Activated CD8-positive, alpha-beta memory T cell treated with anti-CD3 and anti-CD28 coated beads, Interleukin-2, amount 50 U/mL, for 1 hour (primary cell): Measurements from ENCODE around the gene COL5A1.

Experiments
- DNase-seq: peaks from one replicate; pipeline ENCODE4 v3.0.0-alpha.2; 2020; ENCODE audit errors: extremely low read depth

Gene COL5A1

GRCh38 chr9:134728021-134728795, 86.6 kb downstream of the COL5A1 start:
- no peak for DNase-seq

GRCh38 chr9:134728801-134729495, 87.3 kb downstream of the COL5A1 start:
- DNase-seq: no peak

GRCh38 chr9:134730011-134730760, 88.6 kb downstream of the COL5A1 start:
- no peak for DNase-seq

- no peak for DNase-seq
Measured at GRCh38 chr9:134730761-134731496, 89.3 kb downstream of the COL5A1 start.

DNA sequence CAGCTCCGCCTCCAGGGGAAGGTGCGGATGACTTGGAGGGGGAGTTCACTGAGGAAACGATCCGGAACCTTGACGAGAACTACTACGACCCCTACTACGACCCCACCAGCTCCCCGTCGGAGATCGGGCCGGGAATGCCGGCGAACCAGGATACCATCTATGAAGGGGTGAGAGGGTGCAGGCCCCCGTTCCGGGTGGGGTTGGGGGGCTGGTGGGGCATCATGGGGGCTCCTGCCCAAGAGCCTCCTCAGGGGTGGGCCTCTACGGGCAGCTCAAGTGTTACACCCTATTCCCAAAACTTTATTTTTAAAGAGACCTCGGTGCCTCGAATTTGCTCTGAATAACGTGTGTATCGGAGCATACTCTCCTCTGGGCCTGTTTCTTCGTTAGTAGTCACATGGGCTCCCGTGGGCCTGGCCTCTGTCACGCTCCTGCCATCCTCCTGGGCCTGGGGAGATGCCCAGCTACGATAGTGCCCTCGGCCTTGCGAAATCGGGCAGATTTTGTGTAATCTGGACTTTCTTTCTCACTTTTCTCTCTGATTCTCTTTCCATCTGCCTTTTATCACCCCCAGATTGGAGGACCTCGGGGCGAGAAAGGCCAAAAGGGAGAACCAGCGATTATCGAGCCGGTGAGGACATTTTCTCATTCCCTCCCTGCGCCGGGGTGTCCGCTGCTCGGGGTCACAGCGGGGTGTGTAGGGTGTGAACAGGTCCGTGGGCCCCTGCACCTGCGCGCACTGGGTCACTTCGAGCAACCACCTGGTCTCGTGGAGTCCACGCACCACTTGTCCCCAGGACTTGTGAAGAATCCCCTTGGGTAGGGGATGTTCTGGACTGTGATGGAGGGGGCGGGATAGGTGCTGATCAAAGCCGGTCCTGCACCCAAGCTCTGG, 90.1 kb downstream of the COL5A1 start:
- no peak for DNase-seq

DNA sequence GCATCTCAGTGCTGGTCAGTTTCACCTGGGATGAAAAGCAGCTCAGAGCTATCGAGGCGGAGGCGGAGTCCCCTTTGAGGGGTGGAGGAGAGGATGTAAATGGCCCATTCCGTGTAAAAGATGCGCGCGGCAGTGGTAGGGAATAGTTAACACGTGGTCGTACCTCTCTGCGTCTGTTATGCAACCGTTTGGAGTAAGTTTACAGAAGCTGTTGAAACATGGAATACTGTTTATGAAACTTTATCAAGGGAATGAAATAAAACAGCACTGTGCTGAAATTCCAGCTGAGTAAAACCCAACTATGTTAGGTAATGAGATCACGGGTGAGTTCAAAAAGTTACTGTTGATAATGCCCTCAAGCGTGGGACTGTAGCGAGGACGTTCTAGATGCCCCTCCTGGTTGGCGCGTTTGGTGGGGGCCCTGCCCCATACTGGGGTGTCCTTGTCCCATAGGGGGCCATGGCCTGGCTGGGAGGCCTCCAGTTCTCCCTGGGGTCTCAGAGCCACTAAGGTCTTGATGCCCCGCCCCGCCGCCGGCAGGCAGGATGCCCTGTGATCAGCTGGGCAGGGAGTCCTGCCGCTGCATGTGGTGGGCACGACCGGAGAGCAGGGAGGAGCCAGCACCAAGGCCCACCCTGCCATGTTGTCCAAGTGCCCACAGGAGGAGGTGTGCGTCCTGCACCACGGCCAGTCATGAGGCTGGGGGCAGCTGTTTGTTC, 90.9 kb downstream of the COL5A1 start:
- DNase-seq: no peak

DNA sequence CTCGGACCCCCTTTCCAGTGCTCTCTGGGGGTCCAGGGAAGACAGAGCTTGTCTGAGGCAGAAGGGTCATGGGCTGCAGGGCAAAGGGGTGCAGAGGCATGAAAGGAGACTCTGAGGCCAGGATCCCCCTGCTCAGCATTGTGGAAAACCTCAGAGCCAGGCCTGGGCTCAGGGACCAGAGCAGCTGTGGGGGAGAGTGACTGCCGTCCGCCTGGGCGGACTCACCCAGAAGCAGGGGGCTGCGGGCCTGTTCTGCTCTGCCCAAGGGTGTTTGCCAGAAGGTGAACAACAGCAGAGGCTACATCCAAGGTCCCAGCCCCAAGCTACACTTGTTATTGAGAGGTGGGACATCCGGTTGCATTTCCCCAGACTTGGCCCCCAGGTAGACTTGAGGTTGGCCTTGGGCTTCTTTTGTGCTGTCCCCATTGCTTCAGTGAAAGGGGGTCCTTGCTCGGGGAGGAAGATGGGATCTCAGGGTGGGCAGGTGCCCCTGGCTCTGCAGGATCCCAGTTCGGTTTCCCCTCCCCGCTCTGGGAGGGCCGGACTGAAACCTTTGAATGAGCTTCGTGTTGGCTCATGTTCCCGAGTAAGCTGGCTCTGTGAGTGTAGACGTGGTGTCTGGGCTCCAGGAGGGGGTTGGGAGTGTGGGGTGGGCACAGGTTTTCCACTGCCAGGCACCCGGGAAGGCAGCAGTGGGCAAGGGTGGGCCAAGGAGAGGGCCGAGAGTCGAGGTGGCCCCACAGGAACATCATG, 92.1 kb downstream of the COL5A1 start:
- no peak for DNase-seq

- no peak for DNase-seq
Measured at GRCh38 chr9:134734270-134734669, 92.7 kb downstream of the COL5A1 start.

DNA sequence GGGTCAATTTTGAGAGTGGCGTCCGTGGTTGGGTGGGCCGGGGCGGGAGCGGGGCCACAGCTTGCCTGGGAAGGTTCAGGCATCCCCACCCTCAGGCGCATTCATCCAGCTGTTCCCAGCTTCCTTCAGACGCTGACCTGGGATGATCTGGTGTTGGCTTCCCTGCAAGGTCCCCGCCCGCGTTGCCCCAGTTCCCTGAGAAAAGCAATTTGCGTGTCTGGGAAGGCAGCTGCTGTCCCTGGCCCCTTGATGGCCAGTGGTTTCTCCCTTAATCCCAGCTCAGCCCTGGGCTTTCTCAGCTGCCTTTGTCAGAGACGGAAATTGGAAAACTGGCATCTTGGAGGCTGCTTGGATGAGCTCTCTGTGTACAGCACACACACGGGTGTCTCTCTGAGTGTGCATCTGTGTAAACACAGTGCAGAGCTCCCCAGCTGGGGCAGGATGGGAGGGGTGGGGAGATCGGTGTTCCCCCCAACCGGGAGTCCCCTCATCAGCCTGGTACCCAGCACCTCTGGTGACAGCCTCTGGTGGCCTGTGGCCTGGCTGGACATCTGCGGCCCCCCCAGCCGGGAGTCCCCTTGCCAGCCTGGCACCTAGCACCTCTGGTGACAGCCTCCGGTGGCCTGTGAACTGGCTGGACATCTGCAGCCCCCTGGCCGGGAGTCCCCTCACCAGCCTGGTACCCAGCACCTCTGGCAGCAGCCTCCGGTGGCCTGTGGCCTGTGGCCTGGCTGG, 94.0 kb downstream of the COL5A1 start:
- no peak for DNase-seq

DNA sequence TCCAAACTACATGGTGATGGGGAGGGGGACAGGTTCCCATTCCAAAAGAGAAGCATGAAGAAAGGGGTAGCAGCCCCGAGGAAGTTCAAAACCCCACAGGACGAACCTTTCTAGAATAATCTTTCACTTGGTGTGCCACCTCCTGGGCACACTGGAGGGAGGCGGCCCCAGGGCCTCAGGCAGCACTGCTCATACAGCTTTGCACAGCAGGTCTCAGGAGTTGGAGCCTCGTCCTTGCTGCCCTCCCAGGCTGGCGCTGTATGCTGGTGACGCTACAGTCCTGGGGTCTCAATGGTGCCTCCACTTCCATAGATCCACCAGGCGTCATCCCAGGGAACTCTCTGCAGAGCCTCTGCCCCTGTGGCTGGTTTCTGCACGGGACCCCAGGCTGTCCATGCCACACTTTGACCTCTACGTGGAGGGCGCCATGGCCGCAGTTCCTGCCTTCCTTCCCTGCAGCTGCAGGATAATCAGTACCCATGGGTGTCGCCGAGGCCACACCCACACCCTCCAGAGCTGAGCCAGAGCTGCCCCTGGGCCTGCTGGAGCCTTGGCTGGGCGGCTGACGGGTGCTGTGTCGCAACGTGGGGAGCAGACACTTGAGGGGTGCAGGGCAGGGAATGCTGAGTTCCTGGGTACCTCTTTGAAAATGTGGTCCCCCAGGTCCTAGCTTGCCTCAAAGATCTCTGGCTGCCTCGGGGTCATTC, 95.3 kb downstream of the COL5A1 start:
- no peak for DNase-seq

DNA sequence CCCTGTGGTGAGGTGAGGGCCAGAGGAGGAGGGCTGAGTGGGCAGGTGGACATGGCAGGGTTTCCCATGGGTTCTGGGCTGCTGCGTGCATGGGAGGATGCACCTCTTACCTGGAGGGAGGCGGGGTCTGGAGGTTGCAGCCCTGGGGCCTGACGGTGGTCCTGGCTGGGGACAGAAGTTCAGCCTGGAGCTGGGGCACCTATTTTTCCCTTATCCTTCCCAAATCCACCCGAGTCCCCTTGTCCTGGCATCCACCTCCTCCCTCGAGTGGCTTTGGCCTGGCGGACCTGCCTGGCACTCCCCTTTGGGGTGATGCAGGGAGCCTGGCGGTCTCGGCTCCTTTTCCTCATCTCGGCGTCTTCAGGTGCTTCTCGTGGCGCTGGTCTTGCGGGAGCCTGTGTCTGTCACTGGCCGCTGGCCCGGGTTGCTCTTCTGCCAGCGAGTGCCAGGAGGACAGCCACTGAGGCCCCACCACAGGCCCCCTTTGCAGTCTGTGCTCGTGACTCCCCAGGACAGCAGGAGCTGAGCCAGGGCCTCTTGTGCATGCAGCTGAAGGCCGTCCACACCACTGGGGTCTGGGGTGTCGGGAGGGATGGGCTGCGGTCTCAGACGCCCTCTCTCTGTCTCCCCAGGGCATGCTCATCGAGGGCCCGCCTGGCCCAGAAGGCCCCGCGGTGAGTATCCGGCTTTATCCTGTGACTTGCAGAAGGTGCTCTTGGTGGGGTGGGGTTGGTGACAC, 96.4 kb downstream of the COL5A1 start:
- DNase-seq: no peak

DNA sequence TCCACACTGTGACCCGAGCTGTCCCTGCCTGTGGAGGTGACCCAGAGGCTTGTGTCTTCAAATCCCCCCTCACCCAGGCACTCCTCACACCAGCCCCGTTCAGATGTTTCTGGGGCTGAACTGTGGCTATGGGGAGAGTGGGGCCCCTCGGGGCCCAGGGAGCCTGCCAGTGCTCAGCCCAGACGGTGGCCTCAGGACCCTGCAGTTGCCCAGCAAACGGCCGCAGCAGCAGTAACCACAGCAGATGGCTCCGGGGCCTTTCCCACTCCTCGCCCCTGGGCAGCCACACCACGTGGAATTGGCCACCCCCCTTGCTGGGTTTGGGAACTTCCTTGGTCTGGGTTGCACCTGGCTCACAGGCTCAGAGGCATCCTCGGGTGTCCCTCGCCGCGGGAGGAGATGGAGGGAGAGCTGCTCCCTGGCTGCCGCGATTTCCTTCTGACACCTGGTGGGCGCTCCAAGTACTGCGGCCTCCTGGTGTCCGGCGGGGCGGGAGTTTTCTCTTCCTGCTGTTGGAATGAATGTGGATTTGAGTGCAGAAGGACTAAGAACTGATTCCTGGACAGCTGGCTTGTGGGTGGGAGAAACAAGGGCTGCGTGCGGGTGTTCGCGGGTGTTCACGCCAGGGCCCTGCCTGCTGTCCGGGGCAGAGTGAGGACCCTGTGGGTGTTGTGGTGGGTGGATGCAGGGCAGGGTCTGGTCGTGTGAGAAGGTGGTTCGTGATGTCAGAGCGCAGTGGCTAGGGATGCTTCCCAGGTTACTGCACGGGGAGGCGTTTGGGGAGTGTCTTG, 97.5 kb downstream of the COL5A1 start:
- DNase-seq: no peak

DNA sequence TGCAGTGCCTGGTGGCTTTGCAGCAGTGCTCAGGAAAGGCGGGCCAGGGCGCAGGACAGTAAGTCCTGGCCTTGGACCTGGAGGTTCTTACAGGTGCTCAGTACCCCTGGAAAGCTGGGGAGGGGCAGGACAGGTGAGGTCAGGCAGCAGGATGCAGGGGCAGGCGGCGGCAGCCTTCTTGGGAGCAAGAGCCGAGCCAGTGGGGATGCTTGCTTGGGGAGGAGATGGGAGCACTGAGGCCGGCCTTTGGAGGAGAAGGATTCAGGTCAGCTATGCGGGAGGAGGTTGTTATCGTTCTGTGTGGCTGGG, 98.0 kb downstream of the COL5A1 start:
- no peak for DNase-seq

GRCh38 chr9:134740071-134740470, 98.5 kb downstream of the COL5A1 start:
- no peak for DNase-seq

DNA sequence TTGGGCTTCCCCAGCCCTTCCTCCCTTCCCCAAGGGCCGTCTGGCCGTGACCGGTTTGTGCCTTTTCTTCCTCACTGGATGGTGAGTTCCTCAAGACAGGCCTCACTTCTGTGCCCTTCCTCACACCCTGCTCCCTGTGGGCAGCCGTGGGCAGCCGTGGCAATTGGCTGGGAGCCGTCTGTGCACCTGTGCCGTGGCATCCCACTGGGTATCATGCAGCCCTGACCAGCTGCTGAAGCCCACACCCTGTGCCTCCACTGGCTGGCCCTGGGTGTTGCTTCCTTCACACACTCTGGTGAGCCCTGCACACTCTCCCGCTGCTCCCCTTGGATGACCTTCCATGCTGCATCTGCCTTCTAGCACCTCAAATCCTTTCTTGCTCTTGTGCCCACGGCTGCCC, 100.2 kb downstream of the COL5A1 start:
- no peak for DNase-seq

DNA sequence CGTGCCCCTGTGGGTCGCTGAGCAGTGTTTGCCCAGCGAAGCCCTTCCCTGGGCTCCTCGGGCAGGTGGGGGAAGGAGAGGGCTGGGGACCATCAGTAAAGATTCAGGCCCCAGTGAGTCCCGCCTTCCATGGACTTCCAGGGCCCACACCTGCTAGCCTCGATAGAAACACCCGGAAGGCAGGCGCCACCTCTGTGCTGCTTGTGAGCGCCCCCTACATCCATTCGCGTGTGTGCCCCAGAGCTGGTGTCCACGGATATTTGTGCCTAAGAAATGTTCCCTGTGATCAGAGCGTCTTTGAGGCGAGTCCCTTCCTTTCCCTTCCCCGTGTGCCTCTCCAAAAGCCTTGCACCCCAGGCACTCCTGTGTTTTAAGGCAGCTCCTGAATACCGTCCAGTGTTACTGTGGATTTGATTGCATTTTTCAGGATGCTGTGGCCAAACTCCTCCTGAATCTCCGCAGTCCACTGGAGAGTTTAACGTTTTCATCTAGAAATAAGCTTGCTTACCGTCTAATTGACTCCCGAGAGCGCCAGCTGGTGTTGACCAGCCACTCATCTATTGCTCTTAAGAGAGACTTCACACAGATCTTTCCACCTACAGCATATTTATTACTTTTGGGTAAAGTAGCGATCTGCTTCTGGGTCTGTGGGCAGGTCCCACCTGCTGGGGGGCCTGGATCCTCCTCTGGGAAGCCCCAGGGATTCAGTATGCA, 101.4 kb downstream of the COL5A1 start:
- no peak for DNase-seq
